Astrocyte (in vitro differentiated cells and primary cell): ENCODE data around the gene NPIPA5. TPM values are rescaled to one million over a fixed set of nuclear protein-coding genes. Genes with fewer than 3 reads are reported as not detected.
"Not testable (repeated sequence)": the region's sequence is repeated elsewhere in the genome, so short reads cannot be mapped to it uniquely, and the experiment has no call there.

Source experiments
- DNase-seq: peaks from one replicate; pipeline ENCODE4 v3.0.0-alpha.2; 2010; ENCODE audit warnings: low read depth
- FAIRE-seq: peaks from 2 replicates; lab custom pipeline; 2011; peaks lifted over from hg19 to GRCh38; lab: Jason Lieb, UNC
- H2AFZ ChIP-seq: 2 replicates; pipeline ENCODE4 v1.6.0; 2012; ENCODE audit warnings: low read depth, low read length, inconsistent platforms
- H3K27ac ChIP-seq: 2 replicates; pipeline ENCODE4 v1.5.1; 2011; ENCODE audit warnings: low read depth, low read length, inconsistent platforms
- H3K27me3 ChIP-seq: 2 replicates; pipeline ENCODE4 v1.6.0; 2011; ENCODE audit warnings: low read length, inconsistent platforms; ENCODE audit not compliant: insufficient read depth
- H3K36me3 ChIP-seq: 2 replicates; pipeline ENCODE4 v1.5.1; 2011; ENCODE audit warnings: low read length, inconsistent platforms; ENCODE audit not compliant: insufficient read depth
- H3K4me1 ChIP-seq: 2 replicates; pipeline ENCODE4 v1.5.1; 2011; ENCODE audit warnings: low read length, inconsistent platforms; ENCODE audit not compliant: insufficient read depth
- H3K4me2 ChIP-seq: 2 replicates; pipeline ENCODE4 v1.6.0; 2012; ENCODE audit warnings: low read length, inconsistent platforms
- H3K4me3 ChIP-seq: 2 replicates; pipeline ENCODE4 v1.5.1; 2011; ENCODE audit warnings: low read depth, mild to moderate bottlenecking, low read length, inconsistent platforms; ENCODE audit not compliant: insufficient read depth
- H3K79me2 ChIP-seq: 2 replicates; pipeline ENCODE4 v1.6.0; 2012; ENCODE audit warnings: mild to moderate bottlenecking, low read length, inconsistent platforms; ENCODE audit not compliant: insufficient read depth
- H3K9ac ChIP-seq: 2 replicates; pipeline ENCODE4 v1.6.0; 2012; ENCODE audit warnings: mild to moderate bottlenecking, low read length, inconsistent platforms
- H3K9me3 ChIP-seq: 2 replicates; pipeline ENCODE4 v1.5.1; 2012; ENCODE audit warnings: low read depth, mild to moderate bottlenecking, low read length, inconsistent platforms; ENCODE audit not compliant: insufficient read depth
- H4K20me1 ChIP-seq: 2 replicates; pipeline ENCODE4 v1.6.0; 2012; ENCODE audit warnings: low read length, inconsistent platforms; ENCODE audit not compliant: insufficient read depth
- H3K27ac Mint-ChIP-seq: one replicate; pipeline ENCODE4 v1.8.0; 2021; ENCODE audit warnings: mild to moderate bottlenecking, mixed read lengths; ENCODE audit not compliant: unreplicated experiment
- H3K27me3 Mint-ChIP-seq: one replicate; pipeline ENCODE4 v1.8.0; 2021; ENCODE audit warnings: low read depth, mixed read lengths; ENCODE audit not compliant: unreplicated experiment
- H3K36me3 Mint-ChIP-seq: one replicate; pipeline ENCODE4 v1.8.0; 2021; ENCODE audit warnings: low read depth, mixed read lengths; ENCODE audit not compliant: unreplicated experiment
- H3K4me1 Mint-ChIP-seq: one replicate; pipeline ENCODE4 v1.8.0; 2021; ENCODE audit warnings: low read depth, mixed read lengths; ENCODE audit not compliant: unreplicated experiment
- H3K4me3 Mint-ChIP-seq: one replicate; pipeline ENCODE4 v1.8.0; 2021; ENCODE audit warnings: mild to moderate bottlenecking, moderate library complexity, mixed read lengths; ENCODE audit not compliant: unreplicated experiment
- H3K9me3 Mint-ChIP-seq: one replicate; pipeline ENCODE4 v1.8.0; 2021; ENCODE audit warnings: mild to moderate bottlenecking, mixed read lengths; ENCODE audit not compliant: unreplicated experiment
- total RNA-seq: library from RNA; stranded (reverse); gene quantifications from 2 replicates; pipeline ENCODE4 v1.2.1, GENCODE V29; 2021

The NPIPA5 gene
- total RNA-seq, 1 donor from 2014 or later: 0.82 TPM

GRCh38 chr16:15323373-15323772 is 54.7 kb downstream of the NPIPA5 start:
- not testable (repeated sequence) for DNase-seq, H3K9ac ChIP-seq, FAIRE-seq, H3K27ac ChIP-seq, H3K79me2 ChIP-seq, H3K27ac Mint-ChIP-seq, H3K36me3 Mint-ChIP-seq, H3K27me3 Mint-ChIP-seq, H3K4me1 Mint-ChIP-seq, H3K4me2 ChIP-seq, H3K36me3 ChIP-seq, H3K27me3 ChIP-seq, H2AFZ ChIP-seq, H4K20me1 ChIP-seq, H3K4me3 ChIP-seq, H3K4me3 Mint-ChIP-seq, H3K9me3 ChIP-seq, H3K9me3 Mint-ChIP-seq, H3K4me1 ChIP-seq

GRCh38 chr16:15321221-15321620 is 56.9 kb downstream of the NPIPA5 start:
- not testable (repeated sequence) for H3K36me3 Mint-ChIP-seq, DNase-seq, H3K4me2 ChIP-seq, H3K27me3 ChIP-seq, H3K9ac ChIP-seq, H3K27ac ChIP-seq, H3K27me3 Mint-ChIP-seq, H3K9me3 Mint-ChIP-seq, H3K36me3 ChIP-seq, H3K4me3 ChIP-seq, H3K27ac Mint-ChIP-seq, H3K4me3 Mint-ChIP-seq, H3K4me1 Mint-ChIP-seq, H2AFZ ChIP-seq, H3K4me1 ChIP-seq, H3K9me3 ChIP-seq, H3K79me2 ChIP-seq, FAIRE-seq, H4K20me1 ChIP-seq

- not testable (repeated sequence) for DNase-seq, H3K79me2 ChIP-seq, H3K27ac ChIP-seq, H3K27me3 ChIP-seq, H3K36me3 Mint-ChIP-seq, H3K4me1 ChIP-seq, H3K9ac ChIP-seq, H4K20me1 ChIP-seq, H3K9me3 Mint-ChIP-seq, H3K9me3 ChIP-seq, H3K4me2 ChIP-seq, H3K27ac Mint-ChIP-seq, H3K36me3 ChIP-seq, H2AFZ ChIP-seq, H3K27me3 Mint-ChIP-seq, FAIRE-seq, H3K4me3 Mint-ChIP-seq, H3K4me1 Mint-ChIP-seq, H3K4me3 ChIP-seq
Observed at GRCh38 chr16:15314562-15314961, 63.5 kb downstream of the NPIPA5 start.

Other genes starting within 250 kb of the NPIPA5 start
- gene MPV17L, start 17.5 kb upstream of the NPIPA5 start, total RNA-seq: 0.65 and 0.73 TPM in 2 replicates
- 15.5 and 20.1 TPM in 2 replicates for gene BMERB1, start 56.3 kb upstream of the NPIPA5 start, total RNA-seq